ENCODE measurements around the gene TMEM94. TPM values are rescaled to one million over a fixed set of nuclear protein-coding genes. Genes with fewer than 3 reads are reported as not detected.

The TMEM94 gene
- total and polyA plus RNA-seq, 2 of the 13 experiments (the other 11 are each of a cell fraction or from before 2014, with no cell fraction given), result 32.6 to 134 TPM

DNA sequence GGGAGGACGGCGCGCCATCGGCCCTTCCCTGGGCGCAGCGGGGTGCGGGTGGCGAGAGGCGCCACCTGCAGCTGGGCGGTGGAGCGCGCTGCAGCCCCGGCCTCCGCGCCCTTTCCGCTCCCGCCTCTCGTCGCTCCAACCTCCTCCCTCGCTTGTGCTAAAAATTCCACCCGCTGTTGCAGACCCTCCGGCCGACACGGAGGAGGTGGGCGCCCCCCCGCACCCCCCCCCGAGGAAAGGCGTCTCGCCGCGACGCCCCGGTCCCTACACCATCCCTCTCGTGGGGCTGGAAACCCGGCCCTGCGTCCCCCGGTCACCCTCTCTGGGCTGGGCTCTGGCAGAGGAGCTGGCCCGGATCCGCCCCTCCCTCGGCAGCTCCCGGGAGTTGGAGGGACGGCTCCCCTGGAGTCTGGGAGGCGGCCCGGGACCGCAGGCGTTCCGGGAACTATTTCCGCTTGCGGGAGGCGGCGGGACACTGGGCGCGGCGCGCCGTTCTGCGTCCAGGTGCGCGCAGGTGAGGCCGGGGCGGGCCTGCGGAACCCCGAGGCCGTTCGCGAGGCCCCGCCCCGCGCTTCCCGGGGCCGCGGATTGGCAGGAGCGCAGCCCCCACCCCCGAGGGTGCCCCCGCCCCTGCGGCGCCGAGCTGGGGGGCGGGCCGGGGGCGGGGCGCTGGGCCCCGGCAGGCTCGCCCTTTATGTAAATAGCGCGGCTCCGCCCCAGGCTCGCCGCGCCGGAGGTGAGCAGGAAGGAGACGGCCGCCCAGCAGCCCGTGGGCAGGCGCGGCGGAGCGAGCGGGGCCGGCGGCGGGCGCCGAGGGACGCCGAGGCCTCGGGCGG is 68.8 kb downstream of the TMEM94 start, which contains the start of gene LLGL2 (continued):
- TF ChIP-seq, protein P1, sequence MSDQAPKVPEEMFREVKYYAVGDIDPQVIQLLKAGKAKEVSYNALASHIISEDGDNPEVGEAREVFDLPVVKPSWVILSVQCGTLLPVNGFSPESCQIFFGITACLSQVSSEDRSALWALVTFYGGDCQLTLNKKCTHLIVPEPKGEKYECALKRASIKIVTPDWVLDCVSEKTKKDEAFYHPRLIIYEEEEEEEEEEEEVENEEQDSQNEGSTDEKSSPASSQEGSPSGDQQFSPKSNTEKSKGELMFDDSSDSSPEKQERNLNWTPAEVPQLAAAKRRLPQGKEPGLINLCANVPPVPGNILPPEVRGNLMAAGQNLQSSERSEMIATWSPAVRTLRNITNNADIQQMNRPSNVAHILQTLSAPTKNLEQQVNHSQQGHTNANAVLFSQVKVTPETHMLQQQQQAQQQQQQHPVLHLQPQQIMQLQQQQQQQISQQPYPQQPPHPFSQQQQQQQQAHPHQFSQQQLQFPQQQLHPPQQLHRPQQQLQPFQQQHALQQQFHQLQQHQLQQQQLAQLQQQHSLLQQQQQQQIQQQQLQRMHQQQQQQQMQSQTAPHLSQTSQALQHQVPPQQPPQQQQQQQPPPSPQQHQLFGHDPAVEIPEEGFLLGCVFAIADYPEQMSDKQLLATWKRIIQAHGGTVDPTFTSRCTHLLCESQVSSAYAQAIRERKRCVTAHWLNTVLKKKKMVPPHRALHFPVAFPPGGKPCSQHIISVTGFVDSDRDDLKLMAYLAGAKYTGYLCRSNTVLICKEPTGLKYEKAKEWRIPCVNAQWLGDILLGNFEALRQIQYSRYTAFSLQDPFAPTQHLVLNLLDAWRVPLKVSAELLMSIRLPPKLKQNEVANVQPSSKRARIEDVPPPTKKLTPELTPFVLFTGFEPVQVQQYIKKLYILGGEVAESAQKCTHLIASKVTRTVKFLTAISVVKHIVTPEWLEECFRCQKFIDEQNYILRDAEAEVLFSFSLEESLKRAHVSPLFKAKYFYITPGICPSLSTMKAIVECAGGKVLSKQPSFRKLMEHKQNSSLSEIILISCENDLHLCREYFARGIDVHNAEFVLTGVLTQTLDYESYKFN (CRISPR knock-in tag; conservative IDR thresholded peaks at IDR 0.05), result peak; percentile 48
- TF ChIP-seq SIN3A (IDR thresholded peaks at IDR 0.05; ENCODE audit: borderline replicate concordance, low read depth, low read length), result no peak; the same call in 1 of the 2 replicates
- peak; percentile 2; the same call in 1 of the 2 replicates for TF ChIP-seq EEA1 (CRISPR knock-in tag; IDR thresholded peaks at IDR 0.05; ENCODE audit: borderline replicate concordance)
- TF ChIP-seq CENPT (CRISPR knock-in tag; IDR thresholded peaks at IDR 0.05; ENCODE audit: low read depth), result no peak
- TF ChIP-seq GABPB1 (CRISPR knock-in tag; IDR thresholded peaks at IDR 0.05), result peak; percentile 82
- TF ChIP-seq ZNF773 (CRISPR knock-in tag; IDR thresholded peaks at IDR 0.05; ENCODE audit: borderline replicate concordance), result no peak
- TF ChIP-seq ZNF891 (CRISPR knock-in tag; IDR thresholded peaks at IDR 0.05), result no peak; the same call in 1 of the 2 replicates
- TF ChIP-seq, protein P2, sequence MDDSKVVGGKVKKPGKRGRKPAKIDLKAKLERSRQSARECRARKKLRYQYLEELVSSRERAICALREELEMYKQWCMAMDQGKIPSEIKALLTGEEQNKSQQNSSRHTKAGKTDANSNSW (CRISPR knock-in tag; IDR thresholded peaks at IDR 0.05; ENCODE audit: borderline replicate concordance), result no peak; the same call in 1 of the 2 replicates
- no peak for TF ChIP-seq IKZF1 (IDR thresholded peaks at IDR 0.05)
- peak; percentile 76 for TF ChIP-seq NFKBIZ (CRISPR knock-in tag; IDR thresholded peaks at IDR 0.05)
- TF ChIP-seq ZNF3 (CRISPR knock-in tag; IDR thresholded peaks at IDR 0.05), result no peak
- TF ChIP-seq EHMT2 (IDR thresholded peaks at IDR 0.05; ENCODE audit: borderline replicate concordance, low read depth, low read length), result no peak
- no peak for TF ChIP-seq CEBPB (IDR thresholded peaks at IDR 0.05; ENCODE audit: borderline replicate concordance, low read depth, low read length)
- no peak for TF ChIP-seq NFIB (CRISPR knock-in tag; IDR thresholded peaks at IDR 0.05; ENCODE audit: borderline replicate concordance)
- TF ChIP-seq, protein P3, sequence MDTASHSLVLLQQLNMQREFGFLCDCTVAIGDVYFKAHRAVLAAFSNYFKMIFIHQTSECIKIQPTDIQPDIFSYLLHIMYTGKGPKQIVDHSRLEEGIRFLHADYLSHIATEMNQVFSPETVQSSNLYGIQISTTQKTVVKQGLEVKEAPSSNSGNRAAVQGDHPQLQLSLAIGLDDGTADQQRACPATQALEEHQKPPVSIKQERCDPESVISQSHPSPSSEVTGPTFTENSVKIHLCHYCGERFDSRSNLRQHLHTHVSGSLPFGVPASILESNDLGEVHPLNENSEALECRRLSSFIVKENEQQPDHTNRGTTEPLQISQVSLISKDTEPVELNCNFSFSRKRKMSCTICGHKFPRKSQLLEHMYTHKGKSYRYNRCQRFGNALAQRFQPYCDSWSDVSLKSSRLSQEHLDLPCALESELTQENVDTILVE (CRISPR knock-in tag; IDR thresholded peaks at IDR 0.05), result peak; percentile 51; the same call in 1 of the 2 replicates
- TF ChIP-seq, protein P4, sequence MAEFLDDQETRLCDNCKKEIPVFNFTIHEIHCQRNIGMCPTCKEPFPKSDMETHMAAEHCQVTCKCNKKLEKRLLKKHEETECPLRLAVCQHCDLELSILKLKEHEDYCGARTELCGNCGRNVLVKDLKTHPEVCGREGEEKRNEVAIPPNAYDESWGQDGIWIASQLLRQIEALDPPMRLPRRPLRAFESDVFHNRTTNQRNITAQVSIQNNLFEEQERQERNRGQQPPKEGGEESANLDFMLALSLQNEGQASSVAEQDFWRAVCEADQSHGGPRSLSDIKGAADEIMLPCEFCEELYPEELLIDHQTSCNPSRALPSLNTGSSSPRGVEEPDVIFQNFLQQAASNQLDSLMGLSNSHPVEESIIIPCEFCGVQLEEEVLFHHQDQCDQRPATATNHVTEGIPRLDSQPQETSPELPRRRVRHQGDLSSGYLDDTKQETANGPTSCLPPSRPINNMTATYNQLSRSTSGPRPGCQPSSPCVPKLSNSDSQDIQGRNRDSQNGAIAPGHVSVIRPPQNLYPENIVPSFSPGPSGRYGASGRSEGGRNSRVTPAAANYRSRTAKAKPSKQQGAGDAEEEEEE (CRISPR knock-in tag; IDR thresholded peaks at IDR 0.05; ENCODE audit: borderline replicate concordance), result no peak
- TF ChIP-seq ZNF556 (CRISPR knock-in tag; IDR thresholded peaks at IDR 0.05; ENCODE audit: borderline replicate concordance), result no peak; the same call in 1 of the 2 replicates
- TF ChIP-seq, protein P5, sequence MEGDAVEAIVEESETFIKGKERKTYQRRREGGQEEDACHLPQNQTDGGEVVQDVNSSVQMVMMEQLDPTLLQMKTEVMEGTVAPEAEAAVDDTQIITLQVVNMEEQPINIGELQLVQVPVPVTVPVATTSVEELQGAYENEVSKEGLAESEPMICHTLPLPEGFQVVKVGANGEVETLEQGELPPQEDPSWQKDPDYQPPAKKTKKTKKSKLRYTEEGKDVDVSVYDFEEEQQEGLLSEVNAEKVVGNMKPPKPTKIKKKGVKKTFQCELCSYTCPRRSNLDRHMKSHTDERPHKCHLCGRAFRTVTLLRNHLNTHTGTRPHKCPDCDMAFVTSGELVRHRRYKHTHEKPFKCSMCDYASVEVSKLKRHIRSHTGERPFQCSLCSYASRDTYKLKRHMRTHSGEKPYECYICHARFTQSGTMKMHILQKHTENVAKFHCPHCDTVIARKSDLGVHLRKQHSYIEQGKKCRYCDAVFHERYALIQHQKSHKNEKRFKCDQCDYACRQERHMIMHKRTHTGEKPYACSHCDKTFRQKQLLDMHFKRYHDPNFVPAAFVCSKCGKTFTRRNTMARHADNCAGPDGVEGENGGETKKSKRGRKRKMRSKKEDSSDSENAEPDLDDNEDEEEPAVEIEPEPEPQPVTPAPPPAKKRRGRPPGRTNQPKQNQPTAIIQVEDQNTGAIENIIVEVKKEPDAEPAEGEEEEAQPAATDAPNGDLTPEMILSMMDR (CRISPR knock-in tag; IDR thresholded peaks at IDR 0.05), result peak; percentile 88
- no peak; the same call in 1 of the 2 replicates for TF ChIP-seq FOXK1 (CRISPR knock-in tag; IDR thresholded peaks at IDR 0.05; ENCODE audit: borderline replicate concordance, low read depth)
- no peak for TF ChIP-seq ZNF317 (CRISPR knock-in tag; IDR thresholded peaks at IDR 0.05)
- no peak; the same call in 1 of the 2 replicates for TF ChIP-seq ZNF572 (CRISPR knock-in tag; IDR thresholded peaks at IDR 0.05)

Measured in HepG2 (cell line).